SK-N-SH (cell line): Measurements from ENCODE around the gene PPIH.

Experiments
- CHD2 ChIP-seq: fragments of 150-350 bp; IDR thresholded peaks from 2 replicates; pipeline ENCODE4 v1.6.1; 2018; ENCODE audit warnings: low read length; ENCODE audit not compliant: partially characterized antibody
- CTCF ChIP-seq: fragments of 200-600 bp; sonication (generic); IDR thresholded peaks from 2 replicates; pipeline ENCODE4 v1.6.1; 2017; ENCODE audit warnings: antibody characterized with exemption, mild to moderate bottlenecking, moderate library complexity
- EP300 ChIP-seq, 2 experiments: IDR thresholded peaks; 2 replicates each; pipeline versions ENCODE4 v1.4.0 to v1.6.1; 2012; ENCODE audit warnings: borderline replicate concordance in 1 of 2, low read depth in 1 of 2, low read length in 1 of 2
- EZH2phosphoT487 ChIP-seq: fragments of 200-600 bp; sonication (generic); IDR thresholded peaks from 2 replicates; pipeline ENCODE4 v1.6.1; 2017; ENCODE audit warnings: low read depth, mixed run types, mild to moderate bottlenecking, antibody characterized with exemption, moderate library complexity, borderline replicate concordance
- FOXM1 ChIP-seq: IDR thresholded peaks from 2 replicates; pipeline ENCODE4 v1.4.0; 2012; ENCODE audit warnings: low read depth, mild to moderate bottlenecking
- REST ChIP-seq: IDR thresholded peaks from 2 replicates; pipeline ENCODE4 v1.6.1; 2012; ENCODE audit warnings: mild to moderate bottlenecking, low read depth, low read length, moderate library complexity
- TCF12 ChIP-seq: IDR thresholded peaks from 2 replicates; pipeline ENCODE4 v1.4.0; 2012
- YY1 ChIP-seq: IDR thresholded peaks from 2 replicates; pipeline ENCODE4 v1.4.0; 2012; ENCODE audit warnings: low read depth, mild to moderate bottlenecking

- TF ChIP-seq FOXM1 (no peak), REST (no peak), CTCF (no peak), EP300 (IDR thresholded peaks at IDR 0.05; ENCODE audit: borderline replicate concordance in 1 of 2, low read depth in 1 of 2, low read length in 1 of 2) (no peak), EZH2phosphoT487 (no peak), CHD2 (no peak), TCF12 (no peak), YY1 (no peak)
These were observed 45.8 kb downstream of the PPIH start for GRCh38 chr1:42703888-42704464.
